GM18861 (cell line): ENCODE data around the gene CLDN6.
"Not testable (repeated sequence)": the region's sequence is repeated elsewhere in the genome, so short reads cannot be mapped to it uniquely, and the experiment has no call there.

Experiments used
- ATAC-seq: cut with Tn5 transposase; IDR thresholded peaks from one replicate; pipeline ENCODE4 v1.9.1; 2021; ENCODE audit not compliant: unreplicated experiment

Gene CLDN6

DNA sequence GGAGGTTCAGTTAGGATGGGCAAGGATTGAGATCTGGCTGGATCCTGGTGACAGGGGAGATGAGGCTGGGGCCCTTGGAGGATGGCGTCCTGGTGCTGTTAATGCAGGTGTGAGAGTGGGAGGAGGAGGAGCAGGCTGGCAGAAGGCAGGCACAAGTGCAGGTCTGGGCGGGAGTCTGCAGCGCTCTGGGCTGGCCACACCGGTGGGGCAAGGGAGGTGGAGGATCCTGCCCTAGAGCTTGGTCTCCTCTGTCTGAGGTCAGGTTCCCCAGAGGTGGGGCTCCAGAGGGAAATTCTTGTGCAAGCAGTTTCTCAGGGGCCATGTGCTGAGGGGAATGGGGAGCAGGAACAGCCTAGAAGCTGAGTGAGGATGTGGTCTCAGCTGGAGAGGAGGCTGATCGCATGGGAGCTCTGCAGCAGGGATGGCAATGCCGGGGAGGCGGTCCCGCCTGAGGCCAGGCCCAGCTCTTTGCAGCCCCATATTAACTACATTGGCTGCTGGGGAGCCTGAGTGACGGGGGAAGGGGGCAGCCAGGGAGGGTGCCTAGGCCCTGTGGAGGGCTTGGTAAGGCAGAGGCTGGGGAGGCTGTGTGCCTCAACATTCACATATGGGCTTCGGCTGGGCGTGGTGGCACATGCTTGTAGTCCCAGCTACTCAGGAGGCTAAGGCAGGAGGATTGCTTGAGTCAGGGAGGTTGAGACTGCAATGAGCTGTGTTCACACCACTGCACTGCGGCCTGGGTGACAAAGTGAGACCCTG lies 34.8 kb upstream of the CLDN6 start:
- ATAC-seq: not testable (repeated sequence)

- no peak for ATAC-seq
These were observed 33.5 kb upstream of the CLDN6 start for GRCh38 chr16:3051494-3051893.

- ATAC-seq: no peak
These were observed 33.0 kb upstream of the CLDN6 start for GRCh38 chr16:3051009-3051408.

- no peak for ATAC-seq
These were observed 32.5 kb upstream of the CLDN6 start for GRCh38 chr16:3050487-3050886.

DNA sequence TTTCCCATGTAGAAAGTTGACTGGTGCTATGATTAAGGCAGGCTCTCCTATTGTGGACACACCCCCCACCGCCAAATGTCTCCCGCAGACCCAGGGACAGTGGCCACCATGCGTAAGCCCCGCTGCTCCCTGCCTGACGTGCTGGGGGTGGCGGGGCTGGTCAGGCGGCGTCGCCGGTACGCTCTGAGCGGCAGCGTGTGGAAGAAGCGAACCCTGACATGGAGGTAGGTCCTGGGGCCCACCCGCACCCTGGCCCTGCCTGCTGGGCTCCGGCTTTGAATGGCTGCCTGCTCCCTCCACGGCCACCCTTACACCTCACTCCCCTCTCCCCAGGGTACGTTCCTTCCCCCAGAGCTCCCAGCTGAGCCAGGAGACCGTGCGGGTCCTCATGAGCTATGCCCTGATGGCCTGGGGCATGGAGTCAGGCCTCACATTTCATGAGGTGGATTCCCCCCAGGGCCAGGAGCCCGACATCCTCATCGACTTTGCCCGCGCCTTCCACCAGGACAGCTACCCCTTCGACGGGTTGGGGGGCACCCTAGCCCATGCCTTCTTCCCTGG lies 32.0 kb upstream of the CLDN6 start:
- ATAC-seq: no peak

DNA sequence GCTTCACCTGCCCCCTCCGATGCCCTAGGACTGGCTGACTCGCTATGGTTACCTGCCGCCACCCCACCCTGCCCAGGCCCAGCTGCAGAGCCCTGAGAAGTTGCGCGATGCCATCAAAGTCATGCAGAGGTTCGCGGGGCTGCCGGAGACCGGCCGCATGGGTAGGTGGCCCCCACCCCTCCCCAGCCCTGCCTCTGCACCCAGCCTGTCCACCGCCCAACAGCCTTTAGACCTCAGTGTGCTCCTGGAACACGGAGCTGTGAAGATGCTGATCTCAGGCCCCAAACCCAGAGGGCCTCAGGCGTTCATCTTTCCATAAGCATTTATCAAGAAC lies 29.4 kb upstream of the CLDN6 start:
- ATAC-seq: no peak

DNA sequence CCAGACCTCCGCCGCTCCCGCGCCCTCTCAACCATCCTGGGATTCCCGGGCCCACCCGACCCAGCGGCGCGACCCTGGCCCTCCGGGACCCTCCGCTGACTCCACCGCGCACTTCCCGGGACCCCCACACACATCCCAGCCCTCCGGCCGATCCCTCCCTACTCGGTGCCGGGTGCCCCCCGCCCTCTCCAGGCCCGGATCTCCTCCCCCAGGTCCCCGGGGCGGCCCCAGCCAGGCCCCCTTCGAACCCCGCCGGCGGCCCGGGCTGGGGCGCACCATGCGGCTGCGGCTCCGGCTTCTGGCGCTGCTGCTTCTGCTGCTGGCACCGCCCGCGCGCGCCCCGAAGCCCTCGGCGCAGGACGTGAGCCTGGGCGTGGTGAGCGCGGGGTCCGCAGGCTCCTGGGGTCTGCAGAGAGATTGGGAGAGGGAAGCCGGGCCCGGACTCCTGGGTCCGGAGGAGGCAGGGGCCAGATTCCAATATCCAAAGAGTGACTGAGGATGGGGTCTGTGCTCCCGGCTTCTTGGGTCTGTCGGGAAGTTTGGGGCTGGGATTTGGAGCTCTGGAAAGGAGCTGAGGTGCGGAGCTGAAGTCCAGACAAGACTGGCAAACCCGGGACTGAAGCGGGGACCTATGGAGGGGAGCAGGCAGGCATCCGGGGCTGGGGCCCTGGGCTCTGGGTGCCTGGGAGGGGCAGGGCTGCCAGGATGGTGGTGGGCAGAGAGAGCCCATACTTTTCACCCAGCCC lies 28.8 kb upstream of the CLDN6 start:
- no peak for ATAC-seq

GRCh38 chr16:3045758-3046640 lies 28.0 kb upstream of the CLDN6 start, which contains the start of gene MMP25:
Gene MMP25 (plus strand): TSS chr16:3046561. CDS start chr16:3046918, 357 bp downstream.
- no peak for ATAC-seq

DNA sequence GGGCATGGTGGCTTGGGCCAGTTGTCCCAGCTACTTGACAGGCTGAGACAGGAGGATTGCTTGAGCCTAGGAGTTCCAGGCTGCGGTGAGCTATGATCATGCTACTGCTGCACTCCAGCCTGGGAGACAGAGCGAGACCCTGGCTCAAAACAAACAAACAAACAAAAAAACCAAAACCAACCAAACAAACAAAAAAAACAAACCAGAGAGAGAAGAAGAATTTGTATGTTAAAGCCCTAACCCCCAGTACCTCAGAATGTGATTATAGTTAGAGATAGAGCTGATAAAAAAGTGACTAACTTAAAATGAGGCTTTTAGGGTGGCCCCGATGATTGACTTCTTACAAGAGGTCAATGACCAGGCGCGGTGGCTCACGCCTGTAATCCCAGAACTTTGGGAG lies 26.7 kb upstream of the CLDN6 start:
- no peak for ATAC-seq

- ATAC-seq: no peak
These were observed 24.4 kb upstream of the CLDN6 start for GRCh38 chr16:3042376-3042775.

DNA sequence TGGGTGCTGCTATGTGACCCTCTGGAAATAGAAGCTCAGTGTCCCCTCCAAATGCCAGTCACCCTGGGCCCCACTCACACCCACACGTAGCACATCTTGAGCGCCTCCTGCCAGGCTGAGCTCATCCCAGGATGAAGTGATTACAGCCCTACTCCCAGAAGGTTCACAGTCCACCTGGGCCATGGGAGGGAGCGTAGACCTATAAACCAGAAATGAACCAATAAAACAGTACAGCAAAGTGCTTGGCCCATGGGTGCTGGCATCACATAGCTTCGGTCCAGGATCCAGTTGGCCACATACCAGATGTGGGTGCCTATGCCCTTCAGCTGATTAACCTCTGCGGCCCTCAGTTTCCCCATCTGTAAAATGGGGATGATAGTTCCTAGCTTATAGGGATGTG lies 20.9 kb upstream of the CLDN6 start:
- ATAC-seq: no peak

- ATAC-seq: no peak
These were observed 20.3 kb upstream of the CLDN6 start for GRCh38 chr16:3038256-3038655.

- no peak for ATAC-seq
These were observed 18.8 kb upstream of the CLDN6 start, which contains the start of gene BICDL2 for GRCh38 chr16:3036726-3037315. Gene BICDL2 (minus strand): TSS chr16:3036944. CDS start chr16:3035496, 1,448 bp downstream.

DNA sequence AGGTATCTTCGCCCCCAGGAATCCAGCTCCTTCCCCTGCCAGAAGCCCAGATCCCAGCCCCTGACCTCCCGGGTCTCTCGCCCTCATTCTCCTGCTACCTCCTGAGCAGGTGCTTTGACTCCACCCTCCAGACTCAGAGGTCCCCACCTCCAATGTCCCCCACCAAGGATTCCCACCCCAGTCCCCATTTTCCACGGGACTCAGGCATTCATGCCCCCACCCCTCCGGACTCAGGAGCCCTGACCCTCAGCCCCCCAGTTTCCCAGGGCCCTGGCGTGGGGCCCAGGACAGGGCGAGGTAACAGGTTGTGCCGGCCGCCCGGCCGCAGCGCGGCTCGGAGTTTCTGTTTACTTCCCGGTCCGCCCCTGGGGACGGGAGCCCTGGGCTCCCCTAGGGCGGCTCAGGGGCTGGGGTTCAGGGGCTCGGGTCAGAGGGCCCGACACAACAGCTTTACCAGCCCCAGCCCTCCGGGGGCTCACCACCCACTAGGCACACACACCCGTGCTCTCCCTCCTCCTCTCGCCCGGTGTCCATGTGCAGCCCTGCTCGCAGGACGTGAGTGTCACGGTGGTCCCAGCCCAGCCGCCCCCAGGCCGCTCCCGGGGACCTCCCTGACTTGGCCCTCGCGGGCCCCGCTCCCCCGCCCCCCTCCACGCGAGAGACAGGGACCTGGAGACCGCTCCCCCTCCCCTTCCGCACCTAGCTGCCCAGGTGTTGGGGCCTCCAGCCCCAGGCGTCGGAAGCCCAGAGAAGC lies 18.2 kb upstream of the CLDN6 start:
- ATAC-seq: no peak

DNA sequence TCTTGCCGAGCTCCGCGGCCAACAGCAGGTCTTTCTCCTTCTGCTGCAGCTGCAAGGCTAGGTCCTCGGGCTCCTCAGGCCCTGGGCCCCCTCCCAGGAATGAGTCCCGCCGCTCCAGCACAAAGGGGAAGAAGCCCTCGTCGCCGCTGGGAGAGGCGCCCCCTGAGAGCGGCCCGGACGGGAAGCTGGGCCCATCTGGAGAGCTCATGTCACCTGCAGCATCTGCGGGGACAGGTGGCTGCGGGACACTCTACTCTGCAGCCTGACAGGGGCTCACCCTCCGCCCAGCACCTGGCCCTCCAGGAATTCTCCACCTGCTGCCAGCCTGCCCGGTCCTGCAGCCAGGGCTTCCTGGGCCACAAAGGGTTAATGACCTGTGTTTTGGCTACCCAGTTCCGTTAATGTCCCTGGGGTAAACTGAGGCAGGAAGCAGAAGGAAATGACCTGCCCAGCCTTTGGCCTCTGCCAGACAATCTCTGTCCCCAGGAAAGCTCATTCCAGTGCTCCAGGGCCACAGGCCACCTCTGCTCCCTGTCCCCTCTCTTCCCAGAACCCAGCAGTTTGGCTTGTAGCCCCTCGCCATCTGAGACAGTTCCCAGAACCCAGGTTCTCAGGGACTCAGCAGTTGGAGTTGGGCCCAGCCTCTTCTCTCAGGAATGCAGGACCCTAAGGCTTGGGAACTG lies 17.4 kb upstream of the CLDN6 start:
- no peak for ATAC-seq

DNA sequence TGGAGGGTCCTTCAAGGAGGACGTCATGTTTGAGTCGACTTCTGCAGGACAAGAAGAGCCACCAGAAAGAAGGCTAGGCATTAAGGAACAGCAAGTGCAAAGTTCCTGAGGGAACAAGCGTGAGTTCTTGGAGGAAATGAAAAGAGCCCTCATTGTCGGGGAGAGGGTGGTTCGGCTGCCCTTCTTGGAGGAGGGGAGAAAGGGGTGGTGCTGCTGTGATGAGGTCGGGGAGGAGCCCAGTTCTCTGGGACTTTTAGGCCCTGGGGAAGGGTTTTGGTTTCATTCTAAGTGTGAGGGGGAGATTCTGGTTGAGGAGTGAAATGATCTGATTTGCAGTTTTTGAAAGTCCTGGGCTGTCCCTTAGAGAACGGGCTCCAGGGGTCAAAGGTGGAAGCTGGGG lies 14.6 kb upstream of the CLDN6 start:
- no peak for ATAC-seq

- ATAC-seq: no peak
These were observed 12.5 kb upstream of the CLDN6 start for GRCh38 chr16:3030222-3031212.

DNA sequence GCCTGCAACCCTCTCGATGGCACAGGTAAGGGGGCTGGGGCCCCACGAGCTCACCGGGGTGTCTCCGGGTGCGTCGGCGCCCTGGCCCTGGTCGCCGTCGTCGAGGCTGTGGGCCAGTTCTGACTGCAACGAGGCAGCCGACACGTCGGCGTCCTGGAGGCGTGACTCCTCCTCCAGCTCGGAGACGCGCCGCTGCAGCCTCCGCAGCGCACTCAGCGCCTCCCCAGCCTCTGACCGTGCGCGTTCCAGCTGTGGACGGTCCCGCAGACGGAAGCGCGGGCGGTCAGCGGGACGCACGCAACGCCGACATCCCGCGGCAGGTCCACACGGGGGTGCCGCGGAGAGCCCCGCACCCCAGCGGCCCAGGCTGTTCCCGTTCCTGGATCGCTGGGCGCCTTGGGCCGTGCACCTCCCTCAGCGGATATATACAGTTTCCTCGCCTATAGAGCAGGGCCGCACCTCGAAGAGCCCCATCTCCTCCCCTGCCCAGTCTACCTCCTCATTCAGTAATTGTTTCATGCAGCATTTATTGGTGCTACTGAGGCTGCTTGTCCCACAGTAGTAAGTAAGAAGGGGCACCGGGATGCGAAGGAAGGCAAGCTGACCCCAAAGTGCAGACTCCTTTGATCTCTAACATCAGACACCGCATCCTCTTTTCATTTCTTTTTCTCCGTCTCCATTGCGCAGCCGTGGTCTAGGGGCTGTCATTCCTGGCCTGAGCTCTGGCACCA lies 11.7 kb upstream of the CLDN6 start:
- no peak for ATAC-seq
